HepG2 (cell line): ENCODE data around the gene HLF. TPM values are rescaled to one million over a fixed set of nuclear protein-coding genes. Genes with fewer than 3 reads are reported as not detected.

Experiments
- ATAC-seq: fragments of 200-7000 bp; cut with Tn5 transposase; 3 replicates; pipeline ENCODE4 v1.9.1; 2020; ENCODE audit warnings: mild to moderate bottlenecking, moderate library complexity
- BruUV-seq: library from RNA; stranded (reverse); fragments of 400-500 nt; replicated peaks from 2 replicates; lab custom pipeline; 2021; lab: Mats Ljungman, UMichigan
- CTCF ChIA-PET: fragments of 300-600 bp; formaldehyde crosslinking; extraction: SDS; loops from one replicate; lab custom pipeline; 2021; ENCODE audit warnings: low total read pairs, inconsistent platforms, low intra/inter-chr PET ratio; lab: Yijun Ruan, JAX
- POLR2A ChIA-PET: fragments of 350-600 bp; sonication (Branson Sonifier 250); formaldehyde crosslinking; loops from one replicate; lab custom pipeline; 2020; ENCODE audit warnings: antibody characterized with exemption, inconsistent platforms; lab: Yijun Ruan, JAX
- DNase-seq: peaks from one replicate; pipeline ENCODE4 v3.0.0-alpha.2; 2015; ENCODE audit warnings: low spot score
- FAIRE-seq: peaks from 3 replicates; lab custom pipeline; 2011; peaks lifted over from hg19 to GRCh38; lab: Jason Lieb, UNC
- H2AFZ ChIP-seq: one replicate; pipeline ENCODE4 v1.6.1; 2011; ENCODE audit warnings: low read length, inconsistent platforms
- H3K27ac ChIP-seq: fragments of 300-600 bp; 3 replicates; pipeline ENCODE4 v1.8.0; 2011; ENCODE audit warnings: mixed run types, mild to moderate bottlenecking, mixed read lengths, low read length, inconsistent platforms; ENCODE audit not compliant: insufficient read depth; ENCODE audit errors: extremely low read length
- H3K27me3 ChIP-seq, 2 experiments: fragments of 200-600 bp in 1 of 2; 2 replicates in 1 of 2; 3 replicates in 1 of 2; pipeline versions ENCODE4 v1.6.0 to v1.8.0; 2011; ENCODE audit warnings: low read length in 2 of 2, mild to moderate bottlenecking in 2 of 2, moderate library complexity in 2 of 2, inconsistent platforms in 1 of 2; ENCODE audit not compliant: insufficient read depth in 2 of 2, control insufficient read depth in 1 of 2
- H3K36me3 ChIP-seq, 2 experiments: fragments of 200-600 bp in 1 of 2; replicated peaks in 1 of 2; 2 replicates in 1 of 2; 3 replicates in 1 of 2; pipeline versions ENCODE4 v1.5.1 to v1.8.0; 2011; ENCODE audit warnings: low read length in 2 of 2, inconsistent platforms in 1 of 2; ENCODE audit not compliant: insufficient read depth in 2 of 2, control insufficient read depth in 1 of 2
- H3K4me1 ChIP-seq: 2 replicates; pipeline ENCODE4 v1.5.1; 2012; ENCODE audit warnings: low read length, inconsistent platforms; ENCODE audit not compliant: insufficient read depth
- H3K4me2 ChIP-seq: 2 replicates; pipeline ENCODE4 v1.6.0; 2011; ENCODE audit warnings: low read depth, low read length, inconsistent platforms
- H3K4me3 ChIP-seq, 3 experiments: fragments of 200-600 bp in 1 of 3; sonication (generic), shearing (Covaris generic) in 1 of 3; replicated peaks in 1 of 3; 2 replicates each; pipeline ENCODE4 v1.5.1; 2011 to 2016; ENCODE audit warnings: low read length in 3 of 3, inconsistent platforms in 2 of 3, low read depth in 2 of 3, mild to moderate bottlenecking in 2 of 3, control low read depth in 1 of 3, mixed read lengths in 1 of 3; ENCODE audit not compliant: insufficient read depth in 1 of 3
- H3K79me2 ChIP-seq: one replicate; pipeline ENCODE4 v1.6.1; 2011; ENCODE audit warnings: low read length, inconsistent platforms; ENCODE audit not compliant: insufficient read depth
- H3K9ac ChIP-seq: 2 replicates; pipeline ENCODE4 v1.6.0; 2011; ENCODE audit warnings: mild to moderate bottlenecking, low read depth, low read length, inconsistent platforms; ENCODE audit not compliant: insufficient read depth
- H3K9me3 ChIP-seq: 2 replicates; pipeline ENCODE4 v1.5.1; 2012; ENCODE audit warnings: mild to moderate bottlenecking, low read length
- H4K20me1 ChIP-seq: 2 replicates; pipeline ENCODE4 v1.6.0; 2011; ENCODE audit warnings: inconsistent platforms, mild to moderate bottlenecking, low read length, moderate library complexity; ENCODE audit not compliant: insufficient read depth
- AKAP8 ChIP-seq: sonication (generic); formaldehyde crosslinking; IDR thresholded peaks from 2 replicates; pipeline ENCODE4 v1.5.1; 2020; ENCODE audit warnings: mild to moderate bottlenecking, missing genetic modification reagents
- CCDC6 ChIP-seq: sonication (generic); formaldehyde crosslinking; IDR thresholded peaks from 2 replicates; pipeline ENCODE4 v1.8.1; 2022; ENCODE audit warnings: mild to moderate bottlenecking, missing genetic modification reagents, moderate library complexity
- FOXO1 ChIP-seq: sonication (generic); formaldehyde crosslinking; IDR thresholded peaks from 2 replicates; pipeline ENCODE4 v1.4.0; 2020; ENCODE audit warnings: missing genetic modification reagents
- POLR2AphosphoS2 ChIP-seq: IDR thresholded peaks from 2 replicates; pipeline ENCODE4 v1.6.1; 2011; ENCODE audit warnings: low read depth, low read length, improper control_type of control experiment
- RBM22 ChIP-seq: fragments of 200-400 bp; formaldehyde crosslinking; optimal IDR thresholded peaks from 2 replicates; pipeline ENCODE3; 2017; ENCODE audit warnings: mild to moderate bottlenecking, low read length, moderate library complexity
- SRY ChIP-seq: sonication (generic); formaldehyde crosslinking; IDR thresholded peaks from 2 replicates; pipeline ENCODE4 v1.8.0; 2022; ENCODE audit warnings: mild to moderate bottlenecking, missing genetic modification reagents
- THRA ChIP-seq: sonication (generic); formaldehyde crosslinking; IDR thresholded peaks from 2 replicates; pipeline ENCODE4 v1.4.0; 2020; ENCODE audit warnings: missing genetic modification reagents, borderline replicate concordance
- WGBS: methylation state at CpG from one replicate; pipeline ENCODE4 v1.1.6; 2017; ENCODE audit warnings: low lambda C conversion rate; 5-methylcytosine and 5-hydroxymethylcytosine counted together
- in situ Hi-C: cut with HindIII; loops from 2 replicates; pipeline ENCODE4 v1.10.0; 2017; ENCODE audit warnings: low pct_unique_long_range_greater_than_20kb; ENCODE audit not compliant: extremely low pct_ligation_motif_present
- intact Hi-C: fragments of 100-400 bp; cut with micrococcal nuclease; formaldehyde crosslinking; loops from one replicate; pipeline ENCODE4 v1.10.0; 2022; ENCODE audit not compliant: unreplicated experiment
- polyA plus RNA-seq, 8 experiments: library from polyadenylated mRNA; depleted of rRNA in 3 of 8; stranded (reverse) in 7 of 8; unstranded in 1 of 8; fragments of >200 nt; fragmentation: Illumina TruSeq in 4 of 8; extraction: Trizol in 4 of 8; gene quantifications; 2 replicates each; pipeline versions ENCODE4 v1.2.1 to v1.2.3, GENCODE V29; 2011 to 2016; ENCODE audit warnings: low read depth in 4 of 8, missing spikeins in 1 of 8, mixed read lengths in 1 of 8; ENCODE audit not compliant: insufficient read depth in 1 of 8
- total RNA-seq, 5 experiments: library from RNA; depleted of rRNA; stranded (reverse); fragments of >200 nt; fragmentation: Illumina TruSeq; extraction: Trizol; gene quantifications; 2 replicates each; pipeline ENCODE4 v1.2.3, GENCODE V29; 2016; ENCODE audit warnings: low read depth in 1 of 5

The HLF gene
- total and polyA plus RNA-seq, 2 of the 13 experiments (the other 11 are each of a cell fraction or from before 2014, with no cell fraction given): 202 to 346 TPM

- TF ChIP-seq THRA (CRISPR knock-in tag): peak; percentile 33; the same call in 1 of the 2 replicates
- peak; percentile 60 for TF ChIP-seq CCDC6 (CRISPR knock-in tag)
- peak; percentile 71; the same call in 1 of the 2 replicates for TF ChIP-seq AKAP8 (CRISPR knock-in tag)
Observed at GRCh38 chr17:55308613-55309391, 44.0 kb downstream of the HLF start (continued).

GRCh38 chr17:55311767-55312375 is 47.1 kb downstream of the HLF start:
- H3K79me2 ChIP-seq: peaks cover 97% of the 10 kb centered on the region
- no peak overlapping the region for H3K27ac ChIP-seq
- BruUV-seq: no TSS peak
- WGBS: 90% methylated on average over 7 of the region's 7 CpGs
- TF ChIP-seq POLR2AphosphoS2 (peak; percentile 12; the same call in 1 of the 2 replicates), RBM22 (peak; percentile 94), FOXO1 (CRISPR knock-in tag) (no peak), SRY (no peak)
- H3K9ac ChIP-seq: no peak overlapping the region
- FAIRE-seq (no peak), ATAC-seq (no peak), DNase-seq (no peak)
- no peak overlapping the region for H2AFZ ChIP-seq
- H3K4me2 ChIP-seq: no peak overlapping the region
- peaks cover 27 to 88% of the 10 kb centered on the region in 2 experiments for H3K36me3 ChIP-seq
- ChIA-PET POLR2A (no interaction called here), CTCF (no interaction called here)
- peaks cover 87% of the 10 kb centered on the region for H4K20me1 ChIP-seq
- H3K27me3 ChIP-seq: no peaks in the 10 kb centered on the region
- intact Hi-C loops: no loop called here
- no peak overlapping the region for H3K4me3 ChIP-seq
- no peaks in the 10 kb centered on the region for H3K9me3 ChIP-seq
- in situ Hi-C loops: no loop called here
- H3K4me1 ChIP-seq: peaks cover 80% of the 10 kb centered on the region
